ENCODE measurements around the gene PEX13.

DNA sequence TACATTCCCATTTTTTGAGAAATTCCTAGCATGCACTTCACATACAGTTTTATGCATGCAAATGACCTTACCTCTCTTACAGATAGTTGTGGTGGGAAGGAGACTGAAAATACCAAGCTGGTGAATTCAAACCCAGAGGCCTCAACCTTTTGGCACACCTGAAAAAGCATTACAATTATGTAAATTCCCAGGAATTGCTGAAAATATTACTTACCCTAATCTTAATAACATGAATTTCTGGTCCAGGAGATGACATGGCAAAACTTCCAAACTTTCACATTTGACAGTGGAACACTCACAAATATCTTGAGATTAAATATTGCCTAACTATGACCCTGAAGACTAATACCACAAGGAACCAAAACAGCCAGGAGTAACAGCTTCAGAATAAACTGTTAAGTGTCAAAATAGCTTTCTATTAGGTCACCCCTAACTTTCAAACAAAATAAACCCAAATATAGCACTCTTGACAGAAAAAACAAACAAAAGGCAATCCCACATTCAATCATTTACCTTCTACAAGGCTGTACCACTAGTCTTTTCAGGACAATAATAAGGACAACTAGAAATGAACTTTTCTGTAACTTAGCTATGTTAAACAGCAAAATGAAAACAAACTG, 10.9 kb upstream of the PEX13 start:
- TF ChIP-seq, protein P1, sequence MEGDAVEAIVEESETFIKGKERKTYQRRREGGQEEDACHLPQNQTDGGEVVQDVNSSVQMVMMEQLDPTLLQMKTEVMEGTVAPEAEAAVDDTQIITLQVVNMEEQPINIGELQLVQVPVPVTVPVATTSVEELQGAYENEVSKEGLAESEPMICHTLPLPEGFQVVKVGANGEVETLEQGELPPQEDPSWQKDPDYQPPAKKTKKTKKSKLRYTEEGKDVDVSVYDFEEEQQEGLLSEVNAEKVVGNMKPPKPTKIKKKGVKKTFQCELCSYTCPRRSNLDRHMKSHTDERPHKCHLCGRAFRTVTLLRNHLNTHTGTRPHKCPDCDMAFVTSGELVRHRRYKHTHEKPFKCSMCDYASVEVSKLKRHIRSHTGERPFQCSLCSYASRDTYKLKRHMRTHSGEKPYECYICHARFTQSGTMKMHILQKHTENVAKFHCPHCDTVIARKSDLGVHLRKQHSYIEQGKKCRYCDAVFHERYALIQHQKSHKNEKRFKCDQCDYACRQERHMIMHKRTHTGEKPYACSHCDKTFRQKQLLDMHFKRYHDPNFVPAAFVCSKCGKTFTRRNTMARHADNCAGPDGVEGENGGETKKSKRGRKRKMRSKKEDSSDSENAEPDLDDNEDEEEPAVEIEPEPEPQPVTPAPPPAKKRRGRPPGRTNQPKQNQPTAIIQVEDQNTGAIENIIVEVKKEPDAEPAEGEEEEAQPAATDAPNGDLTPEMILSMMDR (IDR thresholded peaks at IDR 0.05) = no peak
- no peak for TF ChIP-seq POLR2A (IDR thresholded peaks at IDR 0.05)

Data from adrenal gland (tissue), 5 donors.